ENCODE results near the gene ZFYVE19. TPM values are rescaled to one million over a fixed set of nuclear protein-coding genes. Genes with fewer than 3 reads are reported as not detected.

The ZFYVE19 gene
- total RNA-seq, result 1 to 10 TPM; 8.3 to 8.6 TPM
- long read RNA-seq, donor 1, transcript ZFYVE19-203 (11 exons, 2,775 nt), result major isoform, 5 of 14 reads
- long read RNA-seq, donor 1, partial matches to known transcripts, result 2 of 14 reads
- long read RNA-seq, donor 1, other reads (novel, unspliced or antisense), result 5 of 14 reads
- long read RNA-seq, donor 2, transcript ZFYVE19-203 (11 exons, 2,775 nt), result major isoform, 13 of 38 reads
- long read RNA-seq, donor 2, transcript ZFYVE19-201 (10 exons, 1,555 nt), result minor isoform, 8 of 38 reads
- long read RNA-seq, donor 2, partial matches to known transcripts, result 7 of 38 reads
- long read RNA-seq, donor 2, other reads (novel, unspliced or antisense), result 9 of 38 reads

- intact Hi-C loops (cut with DNase I), result no loop called here
- DNase-seq (ENCODE audit: low spot score), result peak; percentile 99
These were observed at the start of gene ZFYVE19, which contains the start of gene DNAJC17 for GRCh38 chr15:40807028-40807887. Gene ZFYVE19, plus strand, starts transcription at chr15:40807089. Its CDS starts 501 bp downstream, at chr15:40807590. Gene DNAJC17, minus strand, starts transcription at chr15:40807473. Its CDS starts 27 bp downstream, at chr15:40807446.

- intact Hi-C loops (cut with DNase I), result loop anchor here in 1 of 2 donors (1.0 kb wide), 1 partner anchor 21 kb away; no protein-coding TSS in a partner anchor
- no peak for DNase-seq (ENCODE audit: low spot score)
These were observed 46.9 kb upstream of the ZFYVE19 start for GRCh38 chr15:40759961-40760360.

- DNase-seq (ENCODE audit: low spot score), result peak; percentile 90
- intact Hi-C loops (cut with DNase I), result no loop called here
These were observed 43.7 kb upstream of the ZFYVE19 start for GRCh38 chr15:40762919-40763800.

- intact Hi-C loops (cut with DNase I), result no loop called here
- DNase-seq (ENCODE audit: low spot score), result peak; percentile 92
These were observed 42.9 kb upstream of the ZFYVE19 start, which contains the start of gene GCHFR for GRCh38 chr15:40763801-40764628. Gene GCHFR, plus strand, starts transcription at chr15:40764068. Its CDS starts 113 bp downstream, at chr15:40764181.

- intact Hi-C loops (cut with DNase I), result no loop called here
- DNase-seq (ENCODE audit: low spot score), result no peak
These were observed 42.2 kb upstream of the ZFYVE19 start for GRCh38 chr15:40764629-40765103.

- intact Hi-C loops (cut with DNase I), result no loop called here
- no peak for DNase-seq (ENCODE audit: low spot score)
These were observed 40.6 kb upstream of the ZFYVE19 start for GRCh38 chr15:40766194-40766815.

- intact Hi-C loops (cut with DNase I), result no loop called here
- no peak for DNase-seq (ENCODE audit: low spot score)
These were observed 39.7 kb upstream of the ZFYVE19 start for GRCh38 chr15:40766906-40767837.

GRCh38 chr15:40767838-40768500 lies 38.9 kb upstream of the ZFYVE19 start:
- DNase-seq (ENCODE audit: low spot score), result no peak
- intact Hi-C loops (cut with DNase I), result no loop called here

- DNase-seq (ENCODE audit: low spot score), result no peak
- intact Hi-C loops (cut with DNase I), result no loop called here
These were observed 38.2 kb upstream of the ZFYVE19 start for GRCh38 chr15:40768521-40769273.

GRCh38 chr15:40769274-40770146 lies 37.4 kb upstream of the ZFYVE19 start, which contains the start of gene C15orf62:
Gene C15orf62, plus strand, starts transcription at chr15:40769980. Its CDS starts 516 bp downstream, at chr15:40770496.
- no peak for DNase-seq (ENCODE audit: low spot score)
- intact Hi-C loops (cut with DNase I), result no loop called here

GRCh38 chr15:40770147-40770721 lies 36.7 kb upstream of the ZFYVE19 start:
- intact Hi-C loops (cut with DNase I), result no loop called here
- no peak for DNase-seq (ENCODE audit: low spot score)

GRCh38 chr15:40771242-40771641 lies 35.6 kb upstream of the ZFYVE19 start:
- intact Hi-C loops (cut with DNase I), result no loop called here

GRCh38 chr15:40772014-40772413 lies 34.9 kb upstream of the ZFYVE19 start:
- DNase-seq (ENCODE audit: low spot score), result no peak
- intact Hi-C loops (cut with DNase I), result no loop called here

More at GRCh38 chr15:40771242-40771641, 35.6 kb upstream of the ZFYVE19 start:
- no peak for DNase-seq (ENCODE audit: low spot score)

GRCh38 chr15:40773496-40773895 lies 33.4 kb upstream of the ZFYVE19 start:
- intact Hi-C loops (cut with DNase I), result no loop called here

More at GRCh38 chr15:40773496-40773895, 33.4 kb upstream of the ZFYVE19 start:
- DNase-seq (ENCODE audit: low spot score), result no peak
